GM12801 (cell line): Measurements from ENCODE around the gene SQOR.

Experiments used
- TF ChIP-seq, protein P1 (sequence below): IDR thresholded peaks from one replicate; pipeline ENCODE4 v1.5.1; 2011; ENCODE audit warnings: control low read depth; ENCODE audit not compliant: insufficient read length; ENCODE audit errors: extremely low read depth

SQOR gene

DNA sequence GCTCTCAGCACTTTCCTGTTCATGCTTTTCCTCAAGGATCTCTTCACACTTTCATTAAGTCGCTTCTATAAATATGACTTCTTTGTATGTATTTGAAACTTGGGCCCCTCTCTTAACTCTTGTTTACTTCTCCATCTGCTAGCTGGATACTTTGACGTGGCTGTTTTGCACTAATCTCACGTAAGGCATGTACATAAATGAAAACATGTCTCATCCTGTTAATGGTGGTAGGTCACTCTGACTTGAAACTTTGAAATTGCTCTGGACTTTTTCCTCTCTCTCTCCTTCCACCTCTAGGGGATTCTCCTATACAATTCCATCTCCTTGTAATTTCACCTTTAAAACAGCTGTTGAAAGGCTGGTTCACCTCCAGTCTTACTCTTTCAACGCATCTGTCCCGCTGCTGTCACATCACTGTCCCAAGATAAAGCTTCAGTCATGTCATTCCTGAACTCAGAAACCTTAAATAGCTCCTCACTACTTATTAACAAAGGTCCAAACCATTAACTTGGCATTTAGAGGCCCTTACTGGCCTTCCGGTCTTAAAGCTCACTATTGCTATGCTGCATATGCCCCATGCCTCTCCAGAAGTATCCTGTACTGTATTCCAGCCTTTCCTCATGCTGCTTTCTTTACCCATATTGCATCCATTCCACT is 46.5 kb upstream of the SQOR start:
- TF ChIP-seq, protein P1, sequence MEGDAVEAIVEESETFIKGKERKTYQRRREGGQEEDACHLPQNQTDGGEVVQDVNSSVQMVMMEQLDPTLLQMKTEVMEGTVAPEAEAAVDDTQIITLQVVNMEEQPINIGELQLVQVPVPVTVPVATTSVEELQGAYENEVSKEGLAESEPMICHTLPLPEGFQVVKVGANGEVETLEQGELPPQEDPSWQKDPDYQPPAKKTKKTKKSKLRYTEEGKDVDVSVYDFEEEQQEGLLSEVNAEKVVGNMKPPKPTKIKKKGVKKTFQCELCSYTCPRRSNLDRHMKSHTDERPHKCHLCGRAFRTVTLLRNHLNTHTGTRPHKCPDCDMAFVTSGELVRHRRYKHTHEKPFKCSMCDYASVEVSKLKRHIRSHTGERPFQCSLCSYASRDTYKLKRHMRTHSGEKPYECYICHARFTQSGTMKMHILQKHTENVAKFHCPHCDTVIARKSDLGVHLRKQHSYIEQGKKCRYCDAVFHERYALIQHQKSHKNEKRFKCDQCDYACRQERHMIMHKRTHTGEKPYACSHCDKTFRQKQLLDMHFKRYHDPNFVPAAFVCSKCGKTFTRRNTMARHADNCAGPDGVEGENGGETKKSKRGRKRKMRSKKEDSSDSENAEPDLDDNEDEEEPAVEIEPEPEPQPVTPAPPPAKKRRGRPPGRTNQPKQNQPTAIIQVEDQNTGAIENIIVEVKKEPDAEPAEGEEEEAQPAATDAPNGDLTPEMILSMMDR: no peak

GRCh38 chr15:45589256-45589655 is 45.6 kb upstream of the SQOR start:
- TF ChIP-seq, protein P1: no peak

- TF ChIP-seq, protein P1: no peak
Measured at GRCh38 chr15:45594319-45594718, 40.5 kb upstream of the SQOR start.

DNA sequence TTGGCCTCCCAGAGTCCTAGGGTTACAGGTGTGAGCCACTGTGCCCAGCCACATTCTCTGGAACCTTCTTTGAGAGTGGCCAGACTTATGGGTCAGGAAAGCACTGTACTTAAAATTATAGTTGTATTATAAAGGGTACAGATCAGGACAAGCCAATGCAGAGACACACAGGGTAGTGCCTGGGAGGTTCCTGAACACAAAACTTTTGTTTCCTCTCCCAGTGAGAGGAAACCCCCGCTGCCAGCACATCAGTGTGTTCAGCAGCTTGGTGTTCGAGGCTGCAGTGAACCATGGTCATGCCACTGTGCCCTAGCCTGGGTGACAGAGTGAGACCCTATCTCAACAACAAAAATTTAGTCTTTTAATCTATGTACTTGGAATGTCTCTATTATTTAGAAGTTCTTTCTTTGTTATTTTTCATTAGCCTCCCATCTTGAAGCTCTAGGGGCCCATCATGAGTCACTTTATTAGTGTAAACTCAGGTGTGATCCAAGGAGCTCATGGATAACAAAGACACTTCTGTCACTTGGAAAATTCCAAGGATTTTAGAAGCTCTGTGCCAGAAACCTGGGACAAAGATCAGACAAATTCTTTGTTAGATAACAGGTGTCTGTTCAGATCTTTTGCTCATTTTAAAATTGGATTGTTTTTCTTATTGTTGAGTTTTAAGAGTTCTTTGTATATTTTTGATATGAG is 39.8 kb upstream of the SQOR start:
- TF ChIP-seq, protein P1: no peak

GRCh38 chr15:45603881-45604280 is 30.9 kb upstream of the SQOR start:
- TF ChIP-seq, protein P1: no peak

GRCh38 chr15:45604326-45604725 is 30.5 kb upstream of the SQOR start:
- TF ChIP-seq, protein P1: no peak

- TF ChIP-seq, protein P1: no peak
Measured at GRCh38 chr15:45606413-45606812, 28.4 kb upstream of the SQOR start.
